ENCODE data around the gene ACTR3C.

- TF ChIP-seq POLR2AphosphoS5 (IDR thresholded peaks at IDR 0.05; ENCODE audit: low read depth, low read length) (no peak), TAF1 (IDR thresholded peaks at IDR 0.05; ENCODE audit: borderline replicate concordance, low read depth, low read length) (no peak), POLR2A (IDR thresholded peaks at IDR 0.05; ENCODE audit: low read depth, low read length) (no peak)
Measured at GRCh38 chr7:150343225-150343624, 19.9 kb upstream of the ACTR3C start.

Data from GM12892 (cell line).